ENCODE measurements around the gene TNNT1.
A peak's percentile ranks its signal among the peaks of the same experiment; 100 is the strongest.

The TNNT1 gene

GRCh38 chr19:55136399-55137102 is 12.5 kb downstream of the TNNT1 start:
- DNase-seq, result no peak

GRCh38 chr19:55134736-55135135 is 14.3 kb downstream of the TNNT1 start:
- DNase-seq, result no peak

GRCh38 chr19:55133639-55134444 is 15.2 kb downstream of the TNNT1 start:
- DNase-seq, result no peak

GRCh38 chr19:55132453-55133129 is 16.4 kb downstream of the TNNT1 start:
- DNase-seq, result no peak

GRCh38 chr19:55131421-55131820 is 17.6 kb downstream of the TNNT1 start:
- no peak for DNase-seq

- DNase-seq, result peak in 1 of 5 donors; percentile 24
Observed at GRCh38 chr19:55119053-55119452, 30.0 kb downstream of the TNNT1 start.

- peak in 1 of 5 donors; percentile 33 for DNase-seq
Observed at GRCh38 chr19:55118401-55118991, 30.5 kb downstream of the TNNT1 start.

- peak; percentile 93 to 99 (median 96) for DNase-seq
Observed at GRCh38 chr19:55117663-55118391, 31.2 kb downstream of the TNNT1 start.

GRCh38 chr19:55116859-55117662 is 31.9 kb downstream of the TNNT1 start, which contains the start of gene PPP1R12C:
Gene PPP1R12C, minus strand, starts transcription at chr19:55117637. Its CDS starts 94 bp downstream, at chr19:55117543.
- DNase-seq, result no peak

- peak in 4 of 5 donors; percentile 41 to 64 (median 42) for DNase-seq
Observed at GRCh38 chr19:55116232-55116858, 32.7 kb downstream of the TNNT1 start.

GRCh38 chr19:55115446-55116065 is 33.5 kb downstream of the TNNT1 start:
- no peak for DNase-seq

GRCh38 chr19:55114566-55115145 is 34.4 kb downstream of the TNNT1 start:
- DNase-seq, result no peak

GRCh38 chr19:55113570-55114039 is 35.4 kb downstream of the TNNT1 start:
- no peak for DNase-seq

GRCh38 chr19:55112777-55113569 is 36.0 kb downstream of the TNNT1 start:
- DNase-seq, result no peak

GRCh38 chr19:55112246-55112776 is 36.7 kb downstream of the TNNT1 start:
- DNase-seq, result no peak

- DNase-seq, result no peak
Observed at GRCh38 chr19:55111238-55111831, 37.7 kb downstream of the TNNT1 start.

GRCh38 chr19:55109527-55110291 is 39.3 kb downstream of the TNNT1 start:
- no peak for DNase-seq

All from T-helper 1 cell (primary cell).